ENCODE data around the gene CETN3.
"Not testable (repeated sequence)": the region's sequence is repeated elsewhere in the genome, so short reads cannot be mapped to it uniquely, and the experiment has no call there.

Gene CETN3

GRCh38 chr5:90378752-90379151 lies 30.8 kb downstream of the CETN3 start:
- no peak overlapping the region for H3K9ac ChIP-seq (ENCODE audit: low read length)
- no peak overlapping the region for H3K27ac ChIP-seq (ENCODE audit: low read depth, low read length)
- H3K36me3 ChIP-seq (ENCODE audit: control insufficient read depth, insufficient read depth, low read length), result no peaks in the 10 kb centered on the region
- H3K4me3 ChIP-seq (ENCODE audit: low read length), result no peak overlapping the region
- H3K27me3 ChIP-seq (ENCODE audit: control insufficient read depth, insufficient read depth, low read length), result no peaks in the 10 kb centered on the region
- H3K4me1 ChIP-seq (ENCODE audit: control insufficient read depth, insufficient read depth, low read length), result no peaks in the 10 kb centered on the region

GRCh38 chr5:90371269-90371668 lies 38.3 kb downstream of the CETN3 start:
- not testable (repeated sequence) for H3K36me3 ChIP-seq (ENCODE audit: control insufficient read depth, insufficient read depth, low read length); H3K27ac ChIP-seq (ENCODE audit: low read depth, low read length); H3K4me1 ChIP-seq (ENCODE audit: control insufficient read depth, insufficient read depth, low read length); H3K9ac ChIP-seq (ENCODE audit: low read length); H3K4me3 ChIP-seq (ENCODE audit: low read length); H3K27me3 ChIP-seq (ENCODE audit: control insufficient read depth, insufficient read depth, low read length)

- no peak overlapping the region for H3K9ac ChIP-seq (ENCODE audit: low read length)
- no peak overlapping the region for H3K4me3 ChIP-seq (ENCODE audit: low read length)
- no peaks in the 10 kb centered on the region for H3K4me1 ChIP-seq (ENCODE audit: control insufficient read depth, insufficient read depth, low read length)
- H3K36me3 ChIP-seq (ENCODE audit: control insufficient read depth, insufficient read depth, low read length), result no peaks in the 10 kb centered on the region
- H3K27me3 ChIP-seq (ENCODE audit: control insufficient read depth, insufficient read depth, low read length), result no peaks in the 10 kb centered on the region
- H3K27ac ChIP-seq (ENCODE audit: low read depth, low read length), result no peak overlapping the region
Measured at GRCh38 chr5:90368454-90369246, 40.9 kb downstream of the CETN3 start.

- Histone ChIP-seq H3K27me3 (ENCODE audit: control insufficient read depth, insufficient read depth, low read length) (no peaks in the 10 kb centered on the region), H3K4me3 (ENCODE audit: low read length) (no peak overlapping the region), H3K4me1 (ENCODE audit: control insufficient read depth, insufficient read depth, low read length) (no peaks in the 10 kb centered on the region), H3K9ac (ENCODE audit: low read length) (no peak overlapping the region), H3K27ac (ENCODE audit: low read depth, low read length) (no peak overlapping the region), H3K36me3 (ENCODE audit: control insufficient read depth, insufficient read depth, low read length) (no peaks in the 10 kb centered on the region)
Measured at GRCh38 chr5:90367879-90368278, 41.7 kb downstream of the CETN3 start.

GRCh38 chr5:90366948-90367347 lies 42.6 kb downstream of the CETN3 start:
- Histone ChIP-seq H3K4me1 (ENCODE audit: control insufficient read depth, insufficient read depth, low read length) (no peaks in the 10 kb centered on the region), H3K4me3 (ENCODE audit: low read length) (no peak overlapping the region), H3K36me3 (ENCODE audit: control insufficient read depth, insufficient read depth, low read length) (no peaks in the 10 kb centered on the region), H3K9ac (ENCODE audit: low read length) (no peak overlapping the region), H3K27me3 (ENCODE audit: control insufficient read depth, insufficient read depth, low read length) (no peaks in the 10 kb centered on the region), H3K27ac (ENCODE audit: low read depth, low read length) (no peak overlapping the region)

GRCh38 chr5:90365328-90365727 lies 44.2 kb downstream of the CETN3 start:
- Histone ChIP-seq H3K4me3 (ENCODE audit: low read length) (no peak overlapping the region), H3K9ac (ENCODE audit: low read length) (no peak overlapping the region)

GRCh38 chr5:90359073-90359920 lies 50.3 kb downstream of the CETN3 start:
- no peak overlapping the region for H3K4me3 ChIP-seq (ENCODE audit: low read length)
- H3K27me3 ChIP-seq (ENCODE audit: control insufficient read depth, insufficient read depth, low read length), result no peaks in the 10 kb centered on the region
- H3K9ac ChIP-seq (ENCODE audit: low read length), result no peak overlapping the region
- H3K36me3 ChIP-seq (ENCODE audit: control insufficient read depth, insufficient read depth, low read length), result no peaks in the 10 kb centered on the region
- H3K4me1 ChIP-seq (ENCODE audit: control insufficient read depth, insufficient read depth, low read length), result no peaks in the 10 kb centered on the region
- H3K27ac ChIP-seq (ENCODE audit: low read depth, low read length), result no peak overlapping the region

More at GRCh38 chr5:90365328-90365727, 44.2 kb downstream of the CETN3 start:
- no peaks in the 10 kb centered on the region for H3K27me3 ChIP-seq (ENCODE audit: control insufficient read depth, insufficient read depth, low read length)
- H3K36me3 ChIP-seq (ENCODE audit: control insufficient read depth, insufficient read depth, low read length), result no peaks in the 10 kb centered on the region
- H3K4me1 ChIP-seq (ENCODE audit: control insufficient read depth, insufficient read depth, low read length), result no peaks in the 10 kb centered on the region
- H3K27ac ChIP-seq (ENCODE audit: low read depth, low read length), result no peak overlapping the region

GRCh38 chr5:90356622-90357021 lies 52.9 kb downstream of the CETN3 start:
- no peak overlapping the region for H3K9ac ChIP-seq (ENCODE audit: low read length)
- no peaks in the 10 kb centered on the region for H3K27me3 ChIP-seq (ENCODE audit: control insufficient read depth, insufficient read depth, low read length)
- H3K27ac ChIP-seq (ENCODE audit: low read depth, low read length), result no peak overlapping the region
- no peaks in the 10 kb centered on the region for H3K4me1 ChIP-seq (ENCODE audit: control insufficient read depth, insufficient read depth, low read length)
- H3K36me3 ChIP-seq (ENCODE audit: control insufficient read depth, insufficient read depth, low read length), result no peaks in the 10 kb centered on the region
- H3K4me3 ChIP-seq (ENCODE audit: low read length), result no peak overlapping the region

GRCh38 chr5:90356176-90356575 lies 53.4 kb downstream of the CETN3 start:
- H3K27ac ChIP-seq (ENCODE audit: low read depth, low read length), result no peak overlapping the region
- H3K4me3 ChIP-seq (ENCODE audit: low read length), result no peak overlapping the region

GRCh38 chr5:90355635-90356034 lies 53.9 kb downstream of the CETN3 start:
- H3K9ac ChIP-seq (ENCODE audit: low read length), result no peak overlapping the region
- H3K36me3 ChIP-seq (ENCODE audit: control insufficient read depth, insufficient read depth, low read length), result no peaks in the 10 kb centered on the region
- no peak overlapping the region for H3K27ac ChIP-seq (ENCODE audit: low read depth, low read length)
- H3K4me1 ChIP-seq (ENCODE audit: control insufficient read depth, insufficient read depth, low read length), result no peaks in the 10 kb centered on the region
- no peaks in the 10 kb centered on the region for H3K27me3 ChIP-seq (ENCODE audit: control insufficient read depth, insufficient read depth, low read length)
- no peak overlapping the region for H3K4me3 ChIP-seq (ENCODE audit: low read length)

More at GRCh38 chr5:90356176-90356575, 53.4 kb downstream of the CETN3 start:
- Histone ChIP-seq H3K9ac (ENCODE audit: low read length) (no peak overlapping the region), H3K36me3 (ENCODE audit: control insufficient read depth, insufficient read depth, low read length) (no peaks in the 10 kb centered on the region), H3K27me3 (ENCODE audit: control insufficient read depth, insufficient read depth, low read length) (no peaks in the 10 kb centered on the region), H3K4me1 (ENCODE audit: control insufficient read depth, insufficient read depth, low read length) (no peaks in the 10 kb centered on the region)

- Histone ChIP-seq H3K4me3 (ENCODE audit: low read length) (no peak overlapping the region), H3K27ac (ENCODE audit: low read depth, low read length) (no peak overlapping the region), H3K4me1 (ENCODE audit: control insufficient read depth, insufficient read depth, low read length) (no peaks in the 10 kb centered on the region), H3K9ac (ENCODE audit: low read length) (no peak overlapping the region), H3K27me3 (ENCODE audit: control insufficient read depth, insufficient read depth, low read length) (no peaks in the 10 kb centered on the region), H3K36me3 (ENCODE audit: control insufficient read depth, insufficient read depth, low read length) (no peaks in the 10 kb centered on the region)
Measured at GRCh38 chr5:90353254-90353653, 56.3 kb downstream of the CETN3 start.

- Histone ChIP-seq H3K4me1 (ENCODE audit: control insufficient read depth, insufficient read depth, low read length) (no peaks in the 10 kb centered on the region), H3K27ac (ENCODE audit: low read depth, low read length) (no peak overlapping the region), H3K9ac (ENCODE audit: low read length) (no peak overlapping the region), H3K36me3 (ENCODE audit: control insufficient read depth, insufficient read depth, low read length) (no peaks in the 10 kb centered on the region), H3K27me3 (ENCODE audit: control insufficient read depth, insufficient read depth, low read length) (no peaks in the 10 kb centered on the region), H3K4me3 (ENCODE audit: low read length) (no peak overlapping the region)
Measured at GRCh38 chr5:90351101-90351500, 58.5 kb downstream of the CETN3 start.
